Activated CD4-positive, alpha-beta memory T cell treated with anti-CD3 and anti-CD28 coated beads, Interleukin-2, amount 10 ng/mL, durations not matched to agents 7 days and 5 days (primary cell): ENCODE measurements around the gene FAM90A26. TPM values are rescaled to one million over a fixed set of nuclear protein-coding genes. Genes with fewer than 3 reads are reported as not detected.
"Not testable (repeated sequence)": the region's sequence is repeated elsewhere in the genome, so short reads cannot be mapped to it uniquely, and the experiment has no call there.

Source experiments
- CTCF ChIA-PET: fragments of 350-600 bp; sonication (Branson Sonifier 250); formaldehyde crosslinking; loops from one replicate; lab custom pipeline; 2021; ENCODE audit warnings: antibody characterized with exemption, inconsistent platforms; lab: Charles Lee
- POLR2A ChIA-PET: fragments of 350-600 bp; sonication (Branson Sonifier 250); formaldehyde crosslinking; loops from one replicate; lab custom pipeline; 2021; ENCODE audit warnings: antibody characterized with exemption; lab: Charles Lee
- DNase-seq: peaks from one replicate; pipeline ENCODE4 v3.0.0-alpha.2; 2020
- H3K27ac Mint-ChIP-seq: one replicate; pipeline ENCODE4 v1.8.0; 2021; ENCODE audit warnings: mild to moderate bottlenecking, mixed read lengths
- H3K27me3 Mint-ChIP-seq: one replicate; pipeline ENCODE4 v1.8.0; 2021; ENCODE audit warnings: mixed read lengths
- H3K36me3 Mint-ChIP-seq: one replicate; pipeline ENCODE4 v1.8.0; 2021; ENCODE audit warnings: low read depth, mixed read lengths
- H3K4me1 Mint-ChIP-seq: one replicate; pipeline ENCODE4 v1.8.0; 2021; ENCODE audit warnings: mixed read lengths
- H3K4me3 Mint-ChIP-seq: one replicate; pipeline ENCODE4 v1.8.0; 2021; ENCODE audit warnings: mild to moderate bottlenecking, mixed read lengths
- H3K9me3 Mint-ChIP-seq: one replicate; pipeline ENCODE4 v1.8.0; 2021; ENCODE audit warnings: mixed read lengths
- total RNA-seq, 2 experiments: library from RNA; stranded (reverse); gene quantifications; one replicate each; pipeline ENCODE4 v1.2.3, GENCODE V29; 2021

Gene FAM90A26
- total RNA-seq, 2 experiments from 2014 or later = not detected

DNA sequence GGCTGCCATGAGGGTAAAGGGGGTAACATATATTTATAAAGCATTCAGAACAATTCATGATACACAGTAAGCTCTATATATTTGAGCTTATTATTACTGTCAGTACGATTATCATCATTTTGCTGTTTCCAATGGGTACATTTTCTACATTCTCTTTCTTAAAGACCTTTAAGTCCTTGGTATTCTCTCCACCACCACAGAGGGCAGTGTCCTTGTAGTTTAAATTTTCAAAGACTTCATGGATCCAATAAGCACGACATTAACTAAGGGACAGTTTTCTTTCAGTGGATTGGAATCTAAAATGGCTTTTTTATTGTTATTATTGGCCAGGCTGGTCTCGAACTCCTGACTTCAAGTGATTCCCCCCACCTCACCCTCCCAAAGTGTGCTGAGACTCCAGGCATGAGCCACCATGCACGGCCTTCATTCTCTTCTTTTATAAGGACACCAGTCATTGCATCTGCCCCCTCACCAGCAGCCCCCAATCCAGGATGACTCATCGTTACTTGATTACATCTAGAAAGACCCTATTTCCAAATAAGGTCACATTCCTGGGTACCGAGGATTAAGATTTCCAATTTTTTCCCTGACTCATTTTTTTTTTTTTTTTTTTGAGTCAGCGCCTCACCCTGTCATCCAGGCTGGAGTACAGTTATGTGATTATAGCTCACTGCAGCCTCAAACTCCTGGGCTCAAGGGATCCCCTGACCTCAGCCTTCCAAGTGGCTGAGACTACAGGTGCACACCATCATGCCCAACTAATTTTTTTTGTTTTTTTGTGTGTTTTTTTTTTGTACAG is 21.4 kb upstream of the FAM90A26 start:
- DNase-seq, CTCF ChIA-PET, H3K4me3 Mint-ChIP-seq, H3K4me1 Mint-ChIP-seq, H3K27me3 Mint-ChIP-seq, POLR2A ChIA-PET, H3K9me3 Mint-ChIP-seq, H3K36me3 Mint-ChIP-seq, H3K27ac Mint-ChIP-seq: not testable (repeated sequence)

DNA sequence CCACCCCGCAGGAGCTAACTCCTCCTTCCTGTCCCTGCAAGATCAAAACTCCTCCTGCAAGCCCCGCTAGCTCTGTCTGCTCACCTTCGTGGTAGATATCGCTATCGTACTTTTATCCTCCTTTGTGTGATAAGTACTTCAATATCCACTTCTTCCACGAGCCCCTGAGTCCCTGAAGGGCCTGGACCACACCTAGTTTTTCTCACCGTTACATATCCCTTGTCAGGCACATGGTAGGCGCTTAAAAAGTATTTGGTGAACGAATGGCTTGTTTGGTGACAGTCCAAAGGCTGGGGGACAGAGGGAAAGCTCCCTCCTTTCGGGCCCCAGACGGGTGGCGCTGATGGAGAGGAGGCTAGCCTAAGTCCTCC is 18.4 kb upstream of the FAM90A26 start:
- POLR2A ChIA-PET, H3K36me3 Mint-ChIP-seq, CTCF ChIA-PET, H3K9me3 Mint-ChIP-seq, DNase-seq, H3K27me3 Mint-ChIP-seq: not testable (repeated sequence)
- Mint-ChIP-seq H3K4me3 (peak overlapping the region; percentile 83), H3K4me1 (peaks cover 24% of the 10 kb centered on the region), H3K27ac (peak overlapping the region; percentile 99)

DNA sequence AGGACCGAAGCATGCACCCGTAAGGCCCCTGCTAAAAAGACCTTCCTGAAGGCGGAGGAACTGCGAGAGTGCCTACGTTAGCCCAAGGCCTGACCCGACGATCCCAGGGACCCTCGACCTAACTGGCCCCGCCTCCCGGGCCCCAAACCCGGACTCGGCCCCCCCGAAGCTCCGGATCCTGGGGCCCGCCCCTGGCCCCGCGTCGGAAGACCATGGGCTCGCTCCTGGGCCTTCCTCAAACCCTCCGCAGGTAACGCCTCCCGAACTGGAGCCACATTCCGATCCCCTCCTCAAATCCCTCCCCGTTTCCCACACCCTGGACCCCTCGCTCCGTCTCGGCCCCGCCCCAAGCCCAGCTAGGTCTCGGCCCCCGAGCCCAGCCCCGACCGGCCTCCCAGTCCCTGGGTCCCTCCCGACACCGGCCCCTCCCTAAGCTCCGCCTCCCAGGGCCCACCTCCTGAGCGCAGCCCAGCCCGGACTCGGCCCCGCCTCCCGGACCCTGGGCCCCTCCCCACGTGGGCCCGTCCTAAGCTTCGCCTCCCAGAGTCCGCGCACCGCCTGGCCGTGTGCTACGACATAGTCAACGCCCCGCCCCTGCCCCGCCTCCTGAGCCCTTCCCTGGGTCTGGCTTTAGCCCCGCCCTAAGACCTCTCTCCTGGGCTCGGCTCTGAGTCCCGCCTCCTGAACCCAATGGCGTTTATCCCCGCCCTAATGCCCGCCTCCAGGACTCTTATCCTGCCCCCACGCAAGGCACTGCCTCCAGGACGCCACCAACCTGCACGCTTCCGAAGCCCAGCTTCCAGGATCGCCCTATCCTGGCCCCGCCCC is 17.8 kb upstream of the FAM90A26 start:
- Mint-ChIP-seq H3K27ac (peak overlapping the region; percentile 99), H3K4me3 (peak overlapping the region; percentile 83), H3K4me1 (peaks cover 24% of the 10 kb centered on the region)
- H3K9me3 Mint-ChIP-seq, H3K27me3 Mint-ChIP-seq, POLR2A ChIA-PET, H3K36me3 Mint-ChIP-seq: not testable (repeated sequence)
- peak; percentile 97 for DNase-seq
- CTCF ChIA-PET = interaction anchor here (0.7 kb wide), 1 partner anchor 191 kb away, joined by 3 read pairs; no protein-coding TSS in a partner anchor

DNA sequence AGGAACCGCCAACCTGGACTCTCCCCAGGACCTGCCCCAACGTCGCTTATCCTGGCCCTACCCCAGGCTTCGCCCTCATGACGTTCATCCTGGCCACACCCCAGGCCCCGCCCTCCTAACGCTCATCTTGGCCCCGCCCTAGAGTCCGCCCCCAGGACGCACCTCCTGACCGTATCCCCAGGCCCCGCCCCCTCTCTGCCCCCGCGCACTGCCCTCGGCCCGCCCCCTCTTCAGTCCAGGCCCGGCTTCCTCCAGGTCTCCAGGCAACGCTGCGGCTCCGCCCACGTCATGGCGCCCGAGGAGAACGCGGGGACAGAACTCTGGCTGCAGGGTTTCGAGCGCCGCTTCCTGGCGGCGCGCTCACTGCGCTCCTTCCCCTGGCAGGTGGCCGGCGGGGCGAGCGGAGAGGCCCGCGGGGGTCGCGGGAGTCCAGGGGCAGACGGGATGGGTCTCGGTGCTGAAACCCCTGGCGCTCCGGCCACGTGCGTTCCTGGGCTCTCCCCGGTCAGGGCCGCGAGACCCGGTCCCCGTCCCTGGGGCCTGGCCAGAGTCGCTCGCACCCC is 17.1 kb upstream of the FAM90A26 start:
- CTCF ChIA-PET = interaction anchor here (0.7 kb wide), 1 partner anchor 192 kb away, joined by 3 read pairs; no protein-coding TSS in a partner anchor
- H3K9me3 Mint-ChIP-seq, H3K27me3 Mint-ChIP-seq, POLR2A ChIA-PET, H3K36me3 Mint-ChIP-seq: not testable (repeated sequence)
- peak; percentile 96 for DNase-seq
- Mint-ChIP-seq H3K4me1 (peaks cover 24% of the 10 kb centered on the region), H3K4me3 (peak overlapping the region; percentile 83), H3K27ac (peak overlapping the region; percentile 99)

DNA sequence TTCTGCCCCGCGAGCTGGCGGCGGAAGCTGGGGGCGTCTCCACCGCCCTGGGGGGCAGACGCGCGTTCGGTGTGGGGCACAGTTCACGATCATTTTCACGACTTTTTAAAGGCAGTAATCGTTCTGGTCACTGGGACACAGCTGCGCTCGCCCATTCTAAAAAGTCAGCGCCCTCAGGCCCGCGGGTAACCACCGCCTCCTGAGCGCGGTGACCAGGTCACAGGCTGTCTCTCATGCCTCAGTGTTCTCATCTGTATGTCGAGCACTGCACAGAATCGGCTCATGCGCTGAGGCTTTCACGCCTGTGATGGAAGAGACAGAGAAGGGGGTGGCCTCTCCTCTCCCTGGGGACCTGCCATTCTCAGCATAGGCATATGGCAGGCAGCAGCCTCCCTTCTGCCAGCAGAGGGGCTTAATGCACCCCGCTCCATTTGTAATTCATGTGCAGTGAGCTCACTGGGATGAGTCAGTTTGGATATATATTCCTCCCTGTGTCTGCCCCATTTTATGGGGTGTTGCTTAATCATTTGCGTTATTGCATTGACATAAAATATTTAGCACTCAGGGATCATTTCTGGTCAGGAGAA is 16.5 kb upstream of the FAM90A26 start:
- Mint-ChIP-seq H3K4me3 (peak overlapping the region; percentile 83), H3K27ac (peak overlapping the region; percentile 40), H3K4me1 (peaks cover 24% of the 10 kb centered on the region)
- POLR2A ChIA-PET, CTCF ChIA-PET, H3K36me3 Mint-ChIP-seq, DNase-seq, H3K27me3 Mint-ChIP-seq, H3K9me3 Mint-ChIP-seq: not testable (repeated sequence)

DNA sequence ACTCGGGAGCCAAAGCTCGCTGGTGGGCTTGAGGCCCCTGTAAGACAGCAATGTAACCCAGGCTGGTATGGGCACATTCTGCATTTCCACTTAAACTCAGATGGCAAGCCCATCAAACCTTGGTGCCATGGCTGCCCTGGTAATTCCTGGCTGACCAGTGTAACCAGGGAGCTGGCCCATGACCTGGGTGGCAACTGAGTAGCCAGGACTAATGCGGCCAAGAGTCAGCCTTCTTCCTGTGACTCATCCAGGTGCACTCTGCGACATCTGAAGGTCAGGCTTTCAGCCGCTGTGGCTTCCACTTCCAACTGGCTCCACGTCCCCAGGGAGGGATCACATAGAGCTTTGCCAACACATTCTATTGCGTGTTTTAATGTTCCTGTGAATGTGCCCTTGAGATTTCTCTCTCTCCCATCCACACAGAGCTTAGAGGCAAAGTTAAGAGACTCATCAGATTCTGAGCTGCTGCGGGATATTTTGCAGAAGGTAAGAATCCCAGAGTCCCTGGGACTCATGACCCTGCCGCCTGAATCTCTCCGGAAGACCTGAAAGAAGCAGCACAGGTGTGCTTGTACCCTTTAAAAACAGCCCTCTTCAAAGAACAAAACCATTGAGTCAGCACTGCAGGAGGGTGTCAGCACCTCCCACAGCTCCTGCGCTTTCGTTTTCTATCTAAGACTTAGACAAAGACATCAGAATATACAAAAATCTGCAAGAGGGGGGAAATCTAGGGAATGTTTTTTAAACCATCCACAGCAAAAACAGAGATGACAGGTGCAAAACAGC is 14.9 kb upstream of the FAM90A26 start:
- H3K36me3 Mint-ChIP-seq, CTCF ChIA-PET, H3K9me3 Mint-ChIP-seq, DNase-seq, H3K4me3 Mint-ChIP-seq, POLR2A ChIA-PET, H3K27me3 Mint-ChIP-seq: not testable (repeated sequence)
- Mint-ChIP-seq H3K27ac (peak overlapping the region; percentile 66), H3K4me1 (peaks cover 24% of the 10 kb centered on the region)

DNA sequence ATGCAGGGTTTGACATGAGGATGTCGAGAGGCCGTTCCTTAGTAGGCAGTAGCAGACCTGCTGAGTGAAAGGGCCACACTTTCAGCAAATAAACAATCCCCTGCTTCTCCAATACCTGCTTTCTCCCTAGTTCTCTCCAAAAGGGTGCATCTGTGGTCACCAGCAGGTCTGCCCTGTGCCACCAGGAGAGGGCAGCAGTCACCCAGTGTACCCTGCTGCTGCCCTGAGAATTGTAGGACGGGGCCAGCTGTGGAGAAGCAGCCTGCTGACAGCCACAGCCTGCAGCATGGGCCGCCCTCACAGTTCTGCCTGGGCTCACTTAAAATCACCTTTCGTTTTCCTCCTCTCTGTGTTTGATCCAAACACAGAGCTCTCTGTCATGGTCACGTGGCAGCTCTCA is 11.8 kb upstream of the FAM90A26 start:
- H3K27me3 Mint-ChIP-seq, H3K4me3 Mint-ChIP-seq, POLR2A ChIA-PET, CTCF ChIA-PET, H3K36me3 Mint-ChIP-seq, H3K27ac Mint-ChIP-seq, H3K9me3 Mint-ChIP-seq: not testable (repeated sequence)
- peak; percentile 54 for DNase-seq
- peaks cover 22% of the 10 kb centered on the region for H3K4me1 Mint-ChIP-seq

DNA sequence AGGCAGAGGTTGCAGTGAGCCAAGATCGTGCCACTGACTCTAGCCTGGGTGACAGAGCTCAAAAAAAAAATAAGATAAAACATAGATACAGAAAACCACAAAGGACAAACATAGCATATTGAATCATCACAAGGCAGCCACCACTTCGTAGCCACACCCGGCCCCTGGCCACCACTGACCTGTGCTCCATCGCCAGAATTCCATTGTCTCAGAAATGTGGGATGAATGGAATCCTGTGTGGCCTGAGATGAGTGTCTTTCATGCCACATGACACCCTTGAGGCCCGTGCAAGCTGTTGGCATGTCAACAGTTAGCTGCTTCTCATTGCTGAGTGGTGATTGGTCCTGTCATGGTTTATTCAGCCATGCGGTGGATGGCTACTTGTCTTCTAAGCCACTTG is 10.2 kb upstream of the FAM90A26 start:
- CTCF ChIA-PET, H3K27me3 Mint-ChIP-seq, DNase-seq, POLR2A ChIA-PET, H3K4me3 Mint-ChIP-seq, H3K27ac Mint-ChIP-seq, H3K36me3 Mint-ChIP-seq, H3K9me3 Mint-ChIP-seq: not testable (repeated sequence)
- peaks cover 12% of the 10 kb centered on the region for H3K4me1 Mint-ChIP-seq

DNA sequence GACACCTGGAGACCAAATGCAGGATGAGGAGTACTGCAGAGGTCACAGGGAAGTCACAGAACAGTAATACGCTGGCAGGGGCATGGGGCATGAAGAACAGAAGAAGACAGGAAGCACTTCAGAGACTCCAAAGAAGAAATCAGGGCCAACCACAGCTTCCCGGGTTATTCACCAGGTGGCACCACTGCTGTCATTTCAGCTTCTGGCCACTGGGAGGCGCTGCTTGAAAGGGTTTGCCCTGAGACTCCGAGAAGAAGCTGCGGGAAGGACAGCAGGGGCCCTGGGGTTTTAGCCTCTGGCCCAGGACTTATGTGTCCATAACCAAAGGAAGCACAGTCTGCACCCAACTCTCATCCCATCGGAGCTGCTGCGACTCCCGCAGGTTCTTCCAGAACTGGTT is 4.2 kb upstream of the FAM90A26 start:
- peak; percentile 62 for DNase-seq
- POLR2A ChIA-PET, H3K36me3 Mint-ChIP-seq, CTCF ChIA-PET, H3K27ac Mint-ChIP-seq, H3K9me3 Mint-ChIP-seq, H3K4me3 Mint-ChIP-seq, H3K4me1 Mint-ChIP-seq, H3K27me3 Mint-ChIP-seq: not testable (repeated sequence)

DNA sequence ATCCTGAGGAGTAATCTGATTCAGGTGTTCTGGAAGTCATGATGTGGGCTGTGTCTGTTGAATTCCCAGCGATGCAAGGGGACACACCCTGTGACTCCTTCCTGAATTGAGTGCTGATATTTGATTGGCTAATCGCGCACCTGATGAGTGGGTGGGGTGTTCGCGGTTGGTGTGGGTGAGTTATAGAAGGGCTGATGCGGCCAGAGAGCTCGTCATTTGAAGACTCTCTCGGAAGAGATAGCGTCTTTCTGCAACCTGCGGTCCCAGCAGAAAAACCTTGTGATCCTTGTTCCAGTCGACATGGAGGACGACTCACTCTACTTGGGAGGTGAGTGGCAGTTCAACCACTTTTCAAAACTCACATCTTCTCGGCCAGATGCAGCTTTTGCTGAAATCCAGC is 40.1 kb downstream of the FAM90A26 start, which contains the start of gene USP17L10:
Gene USP17L10, plus strand, starts transcription at position 301 of the 400 bp plus-strand sequence. Its CDS starts 0 bp downstream, at position 301.
- H3K27ac Mint-ChIP-seq, DNase-seq, H3K27me3 Mint-ChIP-seq, H3K4me3 Mint-ChIP-seq, H3K9me3 Mint-ChIP-seq, CTCF ChIA-PET, H3K36me3 Mint-ChIP-seq, POLR2A ChIA-PET, H3K4me1 Mint-ChIP-seq: not testable (repeated sequence)

DNA sequence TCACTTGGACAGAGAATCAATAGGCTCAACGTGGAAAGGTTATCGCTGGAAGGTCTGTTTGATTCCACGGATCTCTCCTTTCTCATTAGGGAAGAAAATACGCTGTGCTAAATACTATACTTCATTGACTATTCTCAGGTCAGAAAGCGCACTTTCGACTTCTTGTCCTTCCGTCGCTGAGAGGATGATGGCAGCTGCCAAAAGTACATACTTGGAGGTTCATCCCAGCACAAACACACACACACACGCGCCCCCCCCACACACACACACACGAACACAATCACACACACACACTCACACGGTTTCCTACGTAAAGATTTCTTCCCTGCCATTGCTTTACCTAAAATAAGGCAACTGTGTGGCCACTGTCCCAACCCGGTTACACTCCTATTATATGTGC is 44.5 kb downstream of the FAM90A26 start:
- CTCF ChIA-PET, DNase-seq, H3K9me3 Mint-ChIP-seq, H3K27ac Mint-ChIP-seq, H3K36me3 Mint-ChIP-seq, POLR2A ChIA-PET, H3K4me1 Mint-ChIP-seq, H3K27me3 Mint-ChIP-seq, H3K4me3 Mint-ChIP-seq: not testable (repeated sequence)

DNA sequence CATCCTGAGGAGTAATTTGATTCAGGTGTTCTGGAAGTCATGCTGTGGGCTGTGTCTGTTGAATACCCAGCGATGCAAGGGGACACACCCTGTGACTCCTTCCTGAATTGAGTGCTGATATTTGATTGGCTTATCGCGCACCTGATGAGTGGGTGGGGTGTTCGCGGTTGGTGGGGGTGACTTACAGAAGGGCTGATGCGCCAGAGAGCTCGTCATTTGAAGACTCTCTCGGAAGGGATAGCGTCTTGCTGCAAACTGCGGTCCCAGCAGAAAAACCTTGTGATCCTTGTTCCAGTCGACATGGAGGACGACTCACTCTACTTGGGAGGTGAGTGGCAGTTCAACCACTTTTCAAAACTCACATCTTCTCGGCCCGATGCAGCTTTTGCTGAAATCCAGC is 44.9 kb downstream of the FAM90A26 start, which contains the start of gene USP17L11:
Gene USP17L11, plus strand, starts transcription at position 301 of the 400 bp plus-strand sequence. Its CDS starts 0 bp downstream, at position 301.
- H3K27me3 Mint-ChIP-seq, DNase-seq, H3K4me3 Mint-ChIP-seq, CTCF ChIA-PET, H3K4me1 Mint-ChIP-seq, H3K27ac Mint-ChIP-seq, H3K9me3 Mint-ChIP-seq, POLR2A ChIA-PET, H3K36me3 Mint-ChIP-seq: not testable (repeated sequence)
